SK-N-SH treated with all-trans-retinoic acid at 6 μM for 48 hours (cell line): ENCODE data around the gene MCHR1.

Experiments
- ATAC-seq: fragments of 200-7000 bp; cut with Tn5 transposase; 3 replicates; pipeline ENCODE4 v1.9.1; 2020; ENCODE audit warnings: mild to moderate bottlenecking, moderate library complexity
- ARNTL ChIP-seq: fragments of 450-650 bp; formaldehyde crosslinking; IDR thresholded peaks from 2 replicates; pipeline ENCODE4 v1.5.0; 2020; ENCODE audit warnings: low read depth, mild to moderate bottlenecking, moderate library complexity, borderline replicate concordance
- BACH2 ChIP-seq: fragments of 250-450 bp; sonication (Bioruptor Pico); IDR thresholded peaks from 2 replicates; pipeline ENCODE4 v1.9.0; 2021; ENCODE audit warnings: mild to moderate bottlenecking, borderline replicate concordance
- CSDC2 ChIP-seq: fragments of 250-450 bp; sonication (Bioruptor Pico); IDR thresholded peaks from 2 replicates; pipeline ENCODE4 v1.5.0; 2020; ENCODE audit warnings: mild to moderate bottlenecking, moderate library complexity
- ESRRG ChIP-seq: fragments of 250-450 bp; sonication (Bioruptor Pico); IDR thresholded peaks from 2 replicates; pipeline ENCODE4 v1.6.1; 2021; ENCODE audit warnings: mild to moderate bottlenecking
- GLIS3 ChIP-seq: fragments of 250-450 bp; sonication (Bioruptor Pico); IDR thresholded peaks from 2 replicates; pipeline ENCODE4 v1.5.0; 2020; ENCODE audit warnings: mild to moderate bottlenecking, moderate library complexity
- ISL1 ChIP-seq: fragments of 250-450 bp; sonication (Bioruptor Pico); IDR thresholded peaks from 2 replicates; pipeline ENCODE4 v2.1.2; 2022; ENCODE audit warnings: mild to moderate bottlenecking, moderate library complexity
- OSR1 ChIP-seq: fragments of 250-450 bp; sonication (Bioruptor Pico); IDR thresholded peaks from 2 replicates; pipeline ENCODE4 v1.8.0; 2022; ENCODE audit warnings: moderate library complexity, mild to moderate bottlenecking, inconsistent platforms
- PPARA ChIP-seq: fragments of 250-450 bp; sonication (Bioruptor Pico); IDR thresholded peaks from 2 replicates; pipeline ENCODE4 v1.5.0; 2020; ENCODE audit warnings: mild to moderate bottlenecking, borderline replicate concordance
- RARB ChIP-seq: fragments of 250-450 bp; sonication (Bioruptor Pico); IDR thresholded peaks from 2 replicates; pipeline ENCODE4 v1.8.0; 2021; ENCODE audit warnings: mild to moderate bottlenecking, moderate library complexity
- SNAI2 ChIP-seq: fragments of 250-450 bp; sonication (Bioruptor Pico); IDR thresholded peaks from 2 replicates; pipeline ENCODE4 v1.5.0; 2020; ENCODE audit warnings: mild to moderate bottlenecking, moderate library complexity
- TCF4 ChIP-seq: fragments of 250-450 bp; sonication (Bioruptor Pico); IDR thresholded peaks from 2 replicates; pipeline ENCODE4 v1.8.0; 2021; ENCODE audit warnings: mild to moderate bottlenecking, moderate library complexity, borderline replicate concordance
- TOX ChIP-seq: fragments of 250-450 bp; sonication (Bioruptor Pico); IDR thresholded peaks from 2 replicates; pipeline ENCODE4 v1.8.0; 2021; ENCODE audit warnings: mild to moderate bottlenecking, moderate library complexity, borderline replicate concordance
- TSHZ2 ChIP-seq: fragments of 250-450 bp; sonication (Bioruptor Pico); IDR thresholded peaks from 2 replicates; pipeline ENCODE4 v1.5.0; 2020; ENCODE audit warnings: mild to moderate bottlenecking, moderate library complexity
- ZC3H10 ChIP-seq: fragments of 250-450 bp; sonication (Bioruptor Pico); IDR thresholded peaks from 2 replicates; pipeline ENCODE4 v1.5.1; 2021; ENCODE audit warnings: mild to moderate bottlenecking, moderate library complexity
- ZFP3 ChIP-seq: fragments of 250-450 bp; sonication (Bioruptor Pico); IDR thresholded peaks from 2 replicates; pipeline ENCODE4 v1.5.0; 2020; ENCODE audit warnings: mild to moderate bottlenecking, moderate library complexity
- ZNF70 ChIP-seq: fragments of 450-650 bp; formaldehyde crosslinking; IDR thresholded peaks from 2 replicates; pipeline ENCODE4 v1.5.0; 2020; ENCODE audit warnings: mild to moderate bottlenecking, moderate library complexity
- ZNF8 ChIP-seq: fragments of 450-650 bp; formaldehyde crosslinking; IDR thresholded peaks from 2 replicates; pipeline ENCODE4 v1.5.0; 2020; ENCODE audit warnings: mild to moderate bottlenecking, moderate library complexity
- TF ChIP-seq, protein P1 (sequence below): fragments of 250-450 bp; sonication (Bioruptor Pico); IDR thresholded peaks from 2 replicates; pipeline ENCODE4 v1.8.0; 2021; ENCODE audit warnings: low read depth, mild to moderate bottlenecking, moderate library complexity, borderline replicate concordance
- TF ChIP-seq, protein P2 (sequence below): fragments of 250-450 bp; sonication (Bioruptor Pico); IDR thresholded peaks from 2 replicates; pipeline ENCODE4 v1.5.1; 2020; ENCODE audit warnings: low read depth, mild to moderate bottlenecking, moderate library complexity
- TF ChIP-seq, protein P3 (sequence below): fragments of 250-450 bp; sonication (Bioruptor Pico); IDR thresholded peaks from 2 replicates; pipeline ENCODE4 v1.5.1; 2021; ENCODE audit warnings: mild to moderate bottlenecking, moderate library complexity

Gene MCHR1

GRCh38 chr22:40665312-40665711 lies 14.0 kb upstream of the MCHR1 start:
- TF ChIP-seq SNAI2 (CRISPR knock-in tag) (no peak), BACH2 (CRISPR knock-in tag) (no peak), ZNF70 (CRISPR knock-in tag) (no peak), TSHZ2 (CRISPR knock-in tag) (no peak), TCF4 (CRISPR knock-in tag) (no peak)
- ATAC-seq, result no peak

GRCh38 chr22:40666151-40666848 lies 13.0 kb upstream of the MCHR1 start:
- no peak for TF ChIP-seq ZFP3 (CRISPR knock-in tag)
- no peak for TF ChIP-seq SNAI2 (CRISPR knock-in tag)
- TF ChIP-seq ZC3H10 (CRISPR knock-in tag), result no peak
- TF ChIP-seq, protein P1, sequence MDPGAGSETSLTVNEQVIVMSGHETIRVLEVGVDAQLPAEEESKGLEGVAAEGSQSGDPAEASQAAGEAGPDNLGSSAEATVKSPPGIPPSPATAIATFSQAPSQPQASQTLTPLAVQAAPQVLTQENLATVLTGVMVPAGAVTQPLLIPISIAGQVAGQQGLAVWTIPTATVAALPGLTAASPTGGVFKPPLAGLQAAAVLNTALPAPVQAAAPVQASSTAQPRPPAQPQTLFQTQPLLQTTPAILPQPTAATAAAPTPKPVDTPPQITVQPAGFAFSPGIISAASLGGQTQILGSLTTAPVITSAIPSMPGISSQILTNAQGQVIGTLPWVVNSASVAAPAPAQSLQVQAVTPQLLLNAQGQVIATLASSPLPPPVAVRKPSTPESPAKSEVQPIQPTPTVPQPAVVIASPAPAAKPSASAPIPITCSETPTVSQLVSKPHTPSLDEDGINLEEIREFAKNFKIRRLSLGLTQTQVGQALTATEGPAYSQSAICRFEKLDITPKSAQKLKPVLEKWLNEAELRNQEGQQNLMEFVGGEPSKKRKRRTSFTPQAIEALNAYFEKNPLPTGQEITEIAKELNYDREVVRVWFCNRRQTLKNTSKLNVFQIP (CRISPR knock-in tag), result no peak
- TF ChIP-seq RARB (CRISPR knock-in tag), result no peak
- TF ChIP-seq, protein P2, sequence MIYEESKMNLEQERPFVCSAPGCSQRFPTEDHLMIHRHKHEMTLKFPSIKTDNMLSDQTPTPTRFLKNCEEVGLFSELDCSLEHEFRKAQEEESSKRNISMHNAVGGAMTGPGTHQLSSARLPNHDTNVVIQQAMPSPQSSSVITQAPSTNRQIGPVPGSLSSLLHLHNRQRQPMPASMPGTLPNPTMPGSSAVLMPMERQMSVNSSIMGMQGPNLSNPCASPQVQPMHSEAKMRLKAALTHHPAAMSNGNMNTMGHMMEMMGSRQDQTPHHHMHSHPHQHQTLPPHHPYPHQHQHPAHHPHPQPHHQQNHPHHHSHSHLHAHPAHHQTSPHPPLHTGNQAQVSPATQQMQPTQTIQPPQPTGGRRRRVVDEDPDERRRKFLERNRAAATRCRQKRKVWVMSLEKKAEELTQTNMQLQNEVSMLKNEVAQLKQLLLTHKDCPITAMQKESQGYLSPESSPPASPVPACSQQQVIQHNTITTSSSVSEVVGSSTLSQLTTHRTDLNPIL (CRISPR knock-in tag), result no peak
- TF ChIP-seq BACH2 (CRISPR knock-in tag), result no peak
- TF ChIP-seq, protein P3, sequence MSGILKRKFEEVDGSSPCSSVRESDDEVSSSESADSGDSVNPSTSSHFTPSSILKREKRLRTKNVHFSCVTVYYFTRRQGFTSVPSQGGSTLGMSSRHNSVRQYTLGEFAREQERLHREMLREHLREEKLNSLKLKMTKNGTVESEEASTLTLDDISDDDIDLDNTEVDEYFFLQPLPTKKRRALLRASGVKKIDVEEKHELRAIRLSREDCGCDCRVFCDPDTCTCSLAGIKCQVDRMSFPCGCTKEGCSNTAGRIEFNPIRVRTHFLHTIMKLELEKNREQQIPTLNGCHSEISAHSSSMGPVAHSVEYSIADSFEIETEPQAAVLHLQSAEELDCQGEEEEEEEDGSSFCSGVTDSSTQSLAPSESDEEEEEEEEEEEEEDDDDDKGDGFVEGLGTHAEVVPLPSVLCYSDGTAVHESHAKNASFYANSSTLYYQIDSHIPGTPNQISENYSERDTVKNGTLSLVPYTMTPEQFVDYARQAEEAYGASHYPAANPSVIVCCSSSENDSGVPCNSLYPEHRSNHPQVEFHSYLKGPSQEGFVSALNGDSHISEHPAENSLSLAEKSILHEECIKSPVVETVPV (CRISPR knock-in tag), result no peak
- no peak for TF ChIP-seq ESRRG (CRISPR knock-in tag)
- TF ChIP-seq TOX (CRISPR knock-in tag), result no peak
- TF ChIP-seq TCF4 (CRISPR knock-in tag), result no peak
- no peak for TF ChIP-seq ARNTL (CRISPR knock-in tag)
- no peak for TF ChIP-seq OSR1
- no peak for TF ChIP-seq PPARA (CRISPR knock-in tag)
- no peak for TF ChIP-seq ZNF8 (CRISPR knock-in tag)
- ATAC-seq, result no peak

- ATAC-seq, result no peak
- TF ChIP-seq CSDC2 (CRISPR knock-in tag), result no peak
- TF ChIP-seq RARB (CRISPR knock-in tag), result no peak
- TF ChIP-seq ESRRG (CRISPR knock-in tag), result no peak
- TF ChIP-seq, protein P1 (CRISPR knock-in tag), result no peak
- TF ChIP-seq TCF4 (CRISPR knock-in tag), result no peak
- no peak for TF ChIP-seq ZC3H10 (CRISPR knock-in tag)
- no peak for TF ChIP-seq ISL1 (CRISPR knock-in tag)
- TF ChIP-seq ARNTL (CRISPR knock-in tag), result no peak
- TF ChIP-seq GLIS3 (CRISPR knock-in tag), result no peak
- TF ChIP-seq SNAI2 (CRISPR knock-in tag), result no peak
- no peak for TF ChIP-seq TOX (CRISPR knock-in tag)
- TF ChIP-seq, protein P3 (CRISPR knock-in tag), result no peak
- no peak for TF ChIP-seq ZNF8 (CRISPR knock-in tag)
Measured at GRCh38 chr22:40668611-40669411, 10.5 kb upstream of the MCHR1 start.
